Loucy (cell line): Measurements from ENCODE around the gene SMYD1.

Experiments used
- H2AFZ ChIP-seq: fragments of 200-600 bp; sonication (generic); 2 replicates; pipeline ENCODE4 v1.6.0; 2016; ENCODE audit warnings: antibody characterized with exemption, mild to moderate bottlenecking, low read length, moderate library complexity
- H3F3A ChIP-seq: fragments of 200-600 bp; 2 replicates; pipeline ENCODE4 v1.6.0; 2016; ENCODE audit warnings: antibody characterized with exemption, low read depth, mild to moderate bottlenecking
- H3K27me3 ChIP-seq: fragments of 200-600 bp; sonication (generic); 2 replicates; pipeline ENCODE4 v1.6.1; 2014; ENCODE audit warnings: low read length, mild to moderate bottlenecking; ENCODE audit not compliant: insufficient read depth, poor library complexity, severe bottlenecking
- H3K36me3 ChIP-seq: fragments of 200-600 bp; sonication (generic); 2 replicates; pipeline ENCODE4 v1.6.1; 2016; ENCODE audit warnings: low read length; ENCODE audit not compliant: insufficient read depth
- H3K4me1 ChIP-seq: fragments of 200-600 bp; sonication (generic); 2 replicates; pipeline ENCODE4 v1.5.1; 2014; ENCODE audit warnings: low read length, mild to moderate bottlenecking; ENCODE audit not compliant: insufficient read depth, poor library complexity, severe bottlenecking
- H3K4me2 ChIP-seq: fragments of 200-600 bp; sonication (generic); 2 replicates; pipeline ENCODE4 v1.6.0; 2014; ENCODE audit warnings: antibody characterized with exemption, low read length, low read depth, mild to moderate bottlenecking; ENCODE audit not compliant: poor library complexity, severe bottlenecking
- H3K4me3 ChIP-seq: fragments of 200-600 bp; sonication (generic); 2 replicates; pipeline ENCODE4 v1.5.1; 2014; ENCODE audit warnings: low read length, mild to moderate bottlenecking, mixed read lengths; ENCODE audit not compliant: poor library complexity, severe bottlenecking
- H3K79me2 ChIP-seq: fragments of 200-600 bp; sonication (generic); 2 replicates; pipeline ENCODE4 v1.6.1; 2014; ENCODE audit warnings: low read length; ENCODE audit not compliant: insufficient read depth
- H3K9ac ChIP-seq: fragments of 200-600 bp; sonication (generic); 2 replicates; pipeline ENCODE4 v1.6.0; 2014; ENCODE audit warnings: mild to moderate bottlenecking, low read depth, low read length, moderate library complexity; ENCODE audit not compliant: poor library complexity, severe bottlenecking
- H3K9me2 ChIP-seq: fragments of 200-600 bp; sonication (generic); replicated peaks from 2 replicates; pipeline ENCODE4 v1.6.1; 2016; ENCODE audit warnings: low read depth, low read length, mixed read lengths
- H3K9me3 ChIP-seq: fragments of 200-600 bp; sonication (generic); 2 replicates; pipeline ENCODE4 v1.6.1; 2014; ENCODE audit warnings: mild to moderate bottlenecking, antibody characterized with exemption, low read length, low read depth; ENCODE audit not compliant: insufficient read depth
- H4K20me1 ChIP-seq: fragments of 200-600 bp; sonication (generic); 2 replicates; pipeline ENCODE4 v1.6.0; 2014; ENCODE audit warnings: antibody characterized with exemption, low read length, mild to moderate bottlenecking; ENCODE audit not compliant: insufficient read depth, poor library complexity, severe bottlenecking
- CTCF ChIP-seq: fragments of 200-600 bp; sonication (generic); conservative IDR thresholded peaks from 2 replicates; pipeline ENCODE4 v1.5.1; 2014; ENCODE audit warnings: mild to moderate bottlenecking, antibody characterized with exemption, low read length
- EZH2phosphoT487 ChIP-seq: fragments of 200-600 bp; IDR thresholded peaks from 2 replicates; pipeline ENCODE4 v1.6.1; 2018; ENCODE audit warnings: antibody characterized with exemption, mild to moderate bottlenecking, moderate library complexity, borderline replicate concordance

Gene SMYD1

GRCh38 chr2:88113069-88113468 is 45.4 kb downstream of the SMYD1 start:
- no peaks in the 10 kb centered on the region for H3K4me1 ChIP-seq
- no peaks in the 10 kb centered on the region for H3F3A ChIP-seq
- H3K9me3 ChIP-seq, result no peaks in the 10 kb centered on the region
- H3K4me2 ChIP-seq, result no peak overlapping the region
- H3K9me2 ChIP-seq, result no peaks in the 10 kb centered on the region
- no peaks in the 10 kb centered on the region for H3K27me3 ChIP-seq
- H3K36me3 ChIP-seq, result no peaks in the 10 kb centered on the region
- no peaks in the 10 kb centered on the region for H3K79me2 ChIP-seq
- H4K20me1 ChIP-seq, result no peaks in the 10 kb centered on the region
- no peak overlapping the region for H2AFZ ChIP-seq
- H3K9ac ChIP-seq, result no peak overlapping the region
- TF ChIP-seq CTCF (no peak), EZH2phosphoT487 (no peak)
- H3K4me3 ChIP-seq, result no peak overlapping the region

- no peaks in the 10 kb centered on the region for H3K79me2 ChIP-seq
- no peaks in the 10 kb centered on the region for H3K36me3 ChIP-seq
- no peaks in the 10 kb centered on the region for H3K27me3 ChIP-seq
- no peak overlapping the region for H2AFZ ChIP-seq
- H3K9me3 ChIP-seq, result no peaks in the 10 kb centered on the region
- H3K9ac ChIP-seq, result no peak overlapping the region
- no peaks in the 10 kb centered on the region for H3K4me1 ChIP-seq
- TF ChIP-seq CTCF, result no peak
- no peak for TF ChIP-seq EZH2phosphoT487
- no peaks in the 10 kb centered on the region for H4K20me1 ChIP-seq
- no peak overlapping the region for H3K4me2 ChIP-seq
- no peaks in the 10 kb centered on the region for H3K9me2 ChIP-seq
- H3F3A ChIP-seq, result no peaks in the 10 kb centered on the region
- no peak overlapping the region for H3K4me3 ChIP-seq
Measured at GRCh38 chr2:88114889-88115288, 47.3 kb downstream of the SMYD1 start.

- H3K9me2 ChIP-seq, result no peaks in the 10 kb centered on the region
- no peaks in the 10 kb centered on the region for H3K27me3 ChIP-seq
- H3K36me3 ChIP-seq, result no peaks in the 10 kb centered on the region
- no peaks in the 10 kb centered on the region for H4K20me1 ChIP-seq
- no peaks in the 10 kb centered on the region for H3F3A ChIP-seq
- TF ChIP-seq CTCF (no peak), EZH2phosphoT487 (no peak)
- H3K4me1 ChIP-seq, result no peaks in the 10 kb centered on the region
- H3K9me3 ChIP-seq, result no peaks in the 10 kb centered on the region
- H3K9ac ChIP-seq, result no peak overlapping the region
- H3K79me2 ChIP-seq, result no peaks in the 10 kb centered on the region
- H2AFZ ChIP-seq, result no peak overlapping the region
- no peak overlapping the region for H3K4me3 ChIP-seq
- H3K4me2 ChIP-seq, result no peak overlapping the region
Measured at GRCh38 chr2:88115825-88116518, 48.3 kb downstream of the SMYD1 start.
